Motor neuron (in vitro differentiated cells): ENCODE data around the gene ATP5ME. TPM values are rescaled to one million over a fixed set of nuclear protein-coding genes. Genes with fewer than 3 reads are reported as not detected.
"Not testable (repeated sequence)": the region's sequence is repeated elsewhere in the genome, so short reads cannot be mapped to it uniquely, and the experiment has no call there.

ENCODE experiments used
- ATAC-seq, 8 experiments: fragments of 200-7000 bp; cut with Tn5 transposase; replicated peaks in 6 of 8; 2 replicates each; pipeline ENCODE4 v1.8.0; 2021; ENCODE audit warnings: mild to moderate bottlenecking in 8 of 8, moderate library complexity in 8 of 8
- H3K27ac ChIP-seq, 2 donors: fragments of 250-450 bp; sonication (Bioruptor Pico); 2 replicates each; pipeline ENCODE4 v1.9.0; 2021; ENCODE audit warnings: antibody characterized with exemption in 2 of 2, mild to moderate bottlenecking in 2 of 2, moderate library complexity in 1 of 2
- H3K4me1 ChIP-seq, 2 donors: fragments of 250-450 bp; sonication (Bioruptor Pico); replicated peaks in 1 of 2; 2 replicates each; pipeline ENCODE4 v1.6.1; 2021; ENCODE audit warnings: antibody characterized with exemption in 2 of 2, mild to moderate bottlenecking in 2 of 2, moderate library complexity in 1 of 2
- H3K4me3 ChIP-seq, 5 donors: fragments of 250-450 bp; sonication (Bioruptor Pico); 2 replicates each; pipeline ENCODE4 v1.9.0; 2021; ENCODE audit warnings: antibody characterized with exemption in 5 of 5, mild to moderate bottlenecking in 5 of 5, moderate library complexity in 4 of 5
- WGBS, 10 experiments: fragments of 450-650 bp; shearing (Covaris generic); methylation state at CpG; one replicate each; pipeline ENCODE4 v1.0.0; 2022; 5-methylcytosine and 5-hydroxymethylcytosine counted together
- in situ Hi-C, 9 experiments: fragments of 400-800 bp; cut with MboI; loops; one replicate each; pipeline ENCODE4 v1.15.0; 2021; ENCODE audit warnings: low sequenced_read_pairs in 9 of 9, low pct_unique_long_range_greater_than_20kb in 2 of 9; ENCODE audit not compliant: unreplicated experiment in 9 of 9
- total RNA-seq, 8 experiments: library from RNA; unstranded; fragments of 300-600 nt; gene quantifications; 2 replicates each; pipeline versions ENCODE4 v1.2.3 to v1.2.4, GENCODE V29; 2022

ATP5ME gene
- total RNA-seq, 8 experiments from 2014 or later = 668 to 891 (median 799) TPM

GRCh38 chr4:700587-701264 is 26.6 kb upstream of the ATP5ME start:
- ATAC-seq = no peak
- no peak overlapping the region for H3K4me3 ChIP-seq
- in situ Hi-C loops = no loop called here
- no peaks in the 10 kb centered on the region for H3K4me1 ChIP-seq
- WGBS, 10 experiments = 53 to 92% (median 75%) methylated on average over 1 to 14 of the region's 16 CpGs; no CpG with 5 or more reads in 1 of the 10 experiments
- no peak overlapping the region for H3K27ac ChIP-seq

GRCh38 chr4:699816-700580 is 25.9 kb upstream of the ATP5ME start:
- H3K4me1 ChIP-seq = no peaks in the 10 kb centered on the region
- ATAC-seq = no peak
- 50 to 89% (median 81%) methylated on average over 2 to 12 of the region's 27 CpGs for WGBS, 10 experiments
- in situ Hi-C loops = no loop called here
- no peak overlapping the region for H3K4me3 ChIP-seq
- H3K27ac ChIP-seq = no peak overlapping the region

- in situ Hi-C loops = not testable (repeated sequence)
These were observed 20.4 kb upstream of the ATP5ME start for GRCh38 chr4:694341-694940.

GRCh38 chr4:692771-693554 is 18.9 kb upstream of the ATP5ME start:
- ATAC-seq = peak in 4 of 8 experiments; percentile 24 to 84 (median 56)
- H3K27ac ChIP-seq = no peak overlapping the region
- no peak overlapping the region for H3K4me3 ChIP-seq
- in situ Hi-C loops = no loop called here
- 40 to 100% (median 76%) methylated on average over 1 to 11 of the region's 32 CpGs; no CpG with 5 or more reads in 4 of the 10 experiments for WGBS, 10 experiments
- H3K4me1 ChIP-seq = no peaks in the 10 kb centered on the region

More at GRCh38 chr4:694341-694940, 20.4 kb upstream of the ATP5ME start:
- not testable (repeated sequence) for H3K4me3 ChIP-seq, H3K27ac ChIP-seq, H3K4me1 ChIP-seq, ATAC-seq
- 55 to 87% (median 80%) methylated on average over 3 to 10 of the region's 12 CpGs; no CpG with 5 or more reads in 1 of the 10 experiments for WGBS, 10 experiments

- Histone ChIP-seq H3K4me1 (no peaks in the 10 kb centered on the region), H3K27ac (no peak overlapping the region), H3K4me3 (no peak overlapping the region)
- WGBS, 10 experiments = 50 to 83% (median 70%) methylated on average over 1 to 4 of the region's 8 CpGs; no CpG with 5 or more reads in 3 of the 10 experiments
- in situ Hi-C loops = no loop called here
- ATAC-seq = no peak
These were observed 15.6 kb upstream of the ATP5ME start for GRCh38 chr4:689723-690122.

- no peak for ATAC-seq
- no peaks in the 10 kb centered on the region for H3K4me1 ChIP-seq
- H3K27ac ChIP-seq = no peak within 1 kb of the TSS
- no peak within 1 kb of the TSS for H3K4me3 ChIP-seq
- 40 to 100% (median 57%) methylated on average over 1 to 3 of the region's 59 CpGs; no CpG with 5 or more reads in 6 of the 10 experiments for WGBS, 10 experiments
- in situ Hi-C loops = no loop called here
These were observed 15.0 kb upstream of the ATP5ME start, which contains the start of gene SLC49A3 for GRCh38 chr4:688854-689681. Gene SLC49A3 (minus strand): TSS chr4:689151. CDS start chr4:689127, 24 bp downstream.

GRCh38 chr4:687971-688853 is 14.1 kb upstream of the ATP5ME start:
- H3K4me3 ChIP-seq = no peak overlapping the region
- in situ Hi-C loops = no loop called here
- H3K4me1 ChIP-seq = no peaks in the 10 kb centered on the region
- 10 to 100% (median 86%) methylated on average over 2 to 4 of the region's 26 CpGs; no CpG with 5 or more reads in 4 of the 10 experiments for WGBS, 10 experiments
- ATAC-seq = no peak
- H3K27ac ChIP-seq = no peak overlapping the region

- H3K4me3 ChIP-seq = no peak overlapping the region
These were observed 13.2 kb upstream of the ATP5ME start for GRCh38 chr4:687048-687970.

GRCh38 chr4:686413-687040 is 12.5 kb upstream of the ATP5ME start:
- ATAC-seq = no peak
- no peak overlapping the region for H3K27ac ChIP-seq
- H3K4me1 ChIP-seq = no peaks in the 10 kb centered on the region
- 64 to 100% methylated on average over 2 to 5 of the region's 31 CpGs; no CpG with 5 or more reads in 8 of the 10 experiments for WGBS, 10 experiments
- H3K4me3 ChIP-seq = no peak overlapping the region
- in situ Hi-C loops = no loop called here

More at GRCh38 chr4:687048-687970, 13.2 kb upstream of the ATP5ME start:
- peak; percentile 40 to 83 (median 45) for ATAC-seq
- in situ Hi-C loops = no loop called here
- WGBS, 10 experiments = 12 to 82% (median 57%) methylated on average over 1 to 15 of the region's 38 CpGs; no CpG with 5 or more reads in 3 of the 10 experiments
- no peaks in the 10 kb centered on the region for H3K4me1 ChIP-seq
- H3K27ac ChIP-seq = no peak overlapping the region

GRCh38 chr4:685679-686412 is 11.8 kb upstream of the ATP5ME start:
- WGBS, 10 experiments = 80 to 96% (median 87%) methylated on average over 1 to 5 of the region's 37 CpGs; no CpG with 5 or more reads in 5 of the 10 experiments
- no peak overlapping the region for H3K4me3 ChIP-seq

More at GRCh38 chr4:685679-686412, 11.8 kb upstream of the ATP5ME start:
- in situ Hi-C loops = no loop called here
- no peak overlapping the region for H3K27ac ChIP-seq
- ATAC-seq = no peak
- H3K4me1 ChIP-seq = peaks cover 0 to under 1% of the 10 kb centered on the region in 2 donors
